HEK293 (cell line): ENCODE measurements around the gene TKT.

Experiments used
- CTCF ChIA-PET: fragments of 350-600 bp; formaldehyde crosslinking; extraction: SDS; loops from one replicate; lab custom pipeline; 2021; ENCODE audit warnings: antibody characterized with exemption; lab: Yijun Ruan, JAX
- POLR2A ChIA-PET: fragments of 300-600 bp; formaldehyde crosslinking; extraction: SDS; loops from one replicate; lab custom pipeline; 2020; ENCODE audit warnings: antibody characterized with exemption, inconsistent platforms; lab: Yijun Ruan, JAX
- H3K27ac ChIP-seq: fragments of 200-500 bp; sonication (Bioruptor generic); 2 replicates; pipeline ENCODE4 v1.5.1; 2014; ENCODE audit warnings: low read depth, low read length, control low read depth, inconsistent platforms; ENCODE audit errors: extremely low read depth
- H3K36me3 ChIP-seq, 2 experiments: fragments of 200-500 bp in 1 of 2; sonication (Bioruptor generic) in 1 of 2; 1 replicate in 1 of 2; 2 replicates in 1 of 2; pipeline ENCODE4 v1.5.1; 2014 to 2017; ENCODE audit warnings: inconsistent platforms in 2 of 2, low read length in 2 of 2; ENCODE audit not compliant: control insufficient read depth in 2 of 2, insufficient read depth in 1 of 2
- H3K4me1 ChIP-seq: fragments of 200-500 bp; sonication (Bioruptor generic); 2 replicates; pipeline ENCODE4 v1.5.1; 2014; ENCODE audit warnings: mild to moderate bottlenecking, low read length, inconsistent platforms; ENCODE audit not compliant: control insufficient read depth, insufficient read depth
- H3K4me3 ChIP-seq: 2 replicates; pipeline ENCODE4 v1.5.1; 2011; ENCODE audit warnings: low read depth, mild to moderate bottlenecking, control low read depth, low read length, moderate library complexity
- H3K9me3 ChIP-seq: fragments of 200-500 bp; sonication (Bioruptor generic); 2 replicates; pipeline ENCODE4 v1.5.1; 2014; ENCODE audit warnings: low read depth, low read length, inconsistent platforms; ENCODE audit not compliant: control insufficient read depth, insufficient read depth
- EGR2 ChIP-seq: fragments of 450-650 bp; formaldehyde crosslinking; IDR thresholded peaks from 2 replicates; pipeline ENCODE4 v1.5.1; 2016; ENCODE audit warnings: low read depth, missing biosample characterization, missing genetic modification characterization
- ZBTB11 ChIP-seq: fragments of 450-650 bp; formaldehyde crosslinking; conservative IDR thresholded peaks from 2 replicates; pipeline ENCODE4 v1.5.1; 2016; ENCODE audit warnings: low read depth, missing biosample characterization, missing genetic modification characterization
- ZBTB20 ChIP-seq: fragments of 450-650 bp; formaldehyde crosslinking; IDR thresholded peaks from 2 replicates; pipeline ENCODE4 v1.5.1; 2016; ENCODE audit warnings: missing biosample characterization, missing genetic modification characterization
- ZBTB49 ChIP-seq: fragments of 450-650 bp; formaldehyde crosslinking; IDR thresholded peaks from 2 replicates; pipeline ENCODE4 v1.5.1; 2016; ENCODE audit warnings: missing biosample characterization, missing genetic modification characterization, low read depth
- ZFHX2 ChIP-seq: fragments of 450-650 bp; formaldehyde crosslinking; conservative IDR thresholded peaks from 2 replicates; pipeline ENCODE4 v1.5.1; 2016; ENCODE audit warnings: missing biosample characterization, missing genetic modification characterization
- ZNF398 ChIP-seq: fragments of 450-650 bp; formaldehyde crosslinking; IDR thresholded peaks from 2 replicates; pipeline ENCODE4 v1.5.1; 2017; ENCODE audit warnings: missing biosample characterization, missing genetic modification characterization
- ZNF488 ChIP-seq: fragments of 450-650 bp; formaldehyde crosslinking; IDR thresholded peaks from 2 replicates; pipeline ENCODE4 v1.5.1; 2016; ENCODE audit warnings: missing biosample characterization, missing genetic modification characterization
- ZNF660 ChIP-seq: fragments of 450-650 bp; IDR thresholded peaks from 2 replicates; pipeline ENCODE4 v1.5.1; 2018; ENCODE audit warnings: missing biosample characterization, mild to moderate bottlenecking, missing genetic modification characterization
- ZNF76 ChIP-seq: fragments of 450-650 bp; formaldehyde crosslinking; IDR thresholded peaks from 2 replicates; pipeline ENCODE4; 2016; ENCODE audit warnings: low read depth, missing biosample characterization, missing genetic modification characterization, borderline replicate concordance
- ZSCAN4 ChIP-seq: fragments of 450-650 bp; formaldehyde crosslinking; IDR thresholded peaks from 2 replicates; pipeline ENCODE4 v1.5.1; 2017; ENCODE audit warnings: missing biosample characterization, missing genetic modification characterization

TKT gene

GRCh38 chr3:53179580-53179979 lies 76.2 kb downstream of the TKT start:
- no peaks in the 10 kb centered on the region for H3K9me3 ChIP-seq
- no peak overlapping the region for H3K4me3 ChIP-seq
- no peak overlapping the region for H3K27ac ChIP-seq
- ChIA-PET CTCF (interaction anchor here (0.6 kb wide), 1 partner anchor 17 kb away, joined by 3 read pairs; no protein-coding TSS in a partner anchor), POLR2A (no interaction called here)
- H3K36me3 ChIP-seq = peaks cover 0 to 52% of the 10 kb centered on the region in 2 experiments; a peak in 1 of 3 replicates
- no peaks in the 10 kb centered on the region for H3K4me1 ChIP-seq
- TF ChIP-seq ZNF488 (tag by site-specific recombination) (no peak), ZSCAN4 (peak; percentile 87)
- TF ChIP-seq, all 188 proteins: peak for 1

GRCh38 chr3:53178246-53178645 lies 77.6 kb downstream of the TKT start:
- ChIA-PET CTCF (no interaction called here), POLR2A (no interaction called here)
- TF ChIP-seq ZBTB11 (tag by site-specific recombination) = no peak
- no peak for TF ChIP-seq ZNF398 (tag by site-specific recombination)
- no peak for TF ChIP-seq ZNF76 (tag by site-specific recombination)
- no peak for TF ChIP-seq ZBTB20 (tag by site-specific recombination)
- no peak for TF ChIP-seq ZNF660 (tag by site-specific recombination)
- no peaks in the 10 kb centered on the region for H3K4me1 ChIP-seq
- H3K36me3 ChIP-seq = peaks cover 0 to 50% of the 10 kb centered on the region in 2 experiments; a peak in 1 of 3 replicates
- no peak overlapping the region for H3K27ac ChIP-seq
- H3K9me3 ChIP-seq = no peaks in the 10 kb centered on the region
- no peak overlapping the region for H3K4me3 ChIP-seq

GRCh38 chr3:53175613-53176540 lies 79.9 kb downstream of the TKT start:
- ChIA-PET CTCF (no interaction called here), POLR2A (no interaction called here)
- H3K4me1 ChIP-seq = no peaks in the 10 kb centered on the region

More at GRCh38 chr3:53175613-53176540, 79.9 kb downstream of the TKT start:
- Histone ChIP-seq H3K36me3 (peaks cover 0 to 32% of the 10 kb centered on the region in 2 experiments; a peak in 2 of 3 replicates), H3K9me3 (no peaks in the 10 kb centered on the region), H3K4me3 (no peak overlapping the region), H3K27ac (no peak overlapping the region)
- TF ChIP-seq EGR2 (tag by site-specific recombination) (peak; percentile 63), ZFHX2 (peak; percentile 58), ZBTB49 (tag by site-specific recombination) (no peak)
